OCI-LY7 (cell line): ENCODE measurements around the gene CHPF2. TPM values are rescaled to one million over a fixed set of nuclear protein-coding genes. Genes with fewer than 3 reads are reported as not detected.

ENCODE experiments used
- BruUV-seq: library from RNA; stranded (reverse); fragments of 400-500 nt; replicated peaks from 2 replicates; lab custom pipeline; 2021; lab: Mats Ljungman, UMichigan
- CTCF ChIA-PET: fragments of 300-600 bp; sonication (Branson Sonifier 250); formaldehyde crosslinking; loops from one replicate; lab custom pipeline; 2022; ENCODE audit warnings: antibody characterized with exemption; ENCODE audit not compliant: unreplicated experiment; lab: Charles Lee
- POLR2A ChIA-PET: fragments of 300-600 bp; sonication (Branson Sonifier 250); formaldehyde crosslinking; loops from one replicate; lab custom pipeline; 2022; ENCODE audit warnings: antibody characterized with exemption; lab: Charles Lee
- DNase-seq: peaks from one replicate; pipeline ENCODE4 v3.0.0-alpha.2; 2015; ENCODE audit warnings: low spot score
- H2AFZ ChIP-seq: fragments of 200-600 bp; sonication (generic), shearing (Covaris generic); 2 replicates; pipeline ENCODE4 v1.6.1; 2014; ENCODE audit warnings: mild to moderate bottlenecking, antibody characterized with exemption, low read length, moderate library complexity
- H3K27ac ChIP-seq: fragments of 200-600 bp; sonication (generic); 2 replicates; pipeline ENCODE4 v1.5.1; 2014; ENCODE audit warnings: mixed run types, low read depth, mild to moderate bottlenecking, moderate library complexity, low read length, inconsistent platforms; ENCODE audit not compliant: poor library complexity, severe bottlenecking
- H3K36me3 ChIP-seq: fragments of 200-600 bp; sonication (generic); 2 replicates; pipeline ENCODE4 v1.6.1; 2014; ENCODE audit warnings: mild to moderate bottlenecking, antibody characterized with exemption, low read length, moderate library complexity, mixed read lengths; ENCODE audit not compliant: insufficient read depth
- H3K4me1 ChIP-seq: fragments of 200-600 bp; sonication (generic); 2 replicates; pipeline ENCODE4 v1.5.1; 2014; ENCODE audit warnings: mild to moderate bottlenecking, low read length; ENCODE audit not compliant: insufficient read depth, poor library complexity, severe bottlenecking
- H3K4me2 ChIP-seq: fragments of 200-600 bp; sonication (generic); 2 replicates; pipeline ENCODE4 v1.6.1; 2014; ENCODE audit warnings: mild to moderate bottlenecking, low read length
- H3K4me3 ChIP-seq: fragments of 200-600 bp; sonication (generic); 2 replicates; pipeline ENCODE4 v1.5.1; 2014; ENCODE audit warnings: mild to moderate bottlenecking, low read depth, low read length; ENCODE audit not compliant: poor library complexity, severe bottlenecking
- H3K79me2 ChIP-seq: fragments of 200-600 bp; sonication (generic); 2 replicates; pipeline ENCODE4 v1.6.1; 2016; ENCODE audit warnings: low read depth, mild to moderate bottlenecking, low read length, moderate library complexity, mixed read lengths; ENCODE audit not compliant: insufficient read depth
- H3K9me2 ChIP-seq: fragments of 200-600 bp; sonication (generic); 2 replicates; pipeline ENCODE4 v1.6.1; 2016; ENCODE audit warnings: mild to moderate bottlenecking, low read length, mixed read lengths; ENCODE audit not compliant: insufficient read depth
- H3K9me3 ChIP-seq: fragments of 200-600 bp; sonication (generic); 2 replicates; pipeline ENCODE4 v1.6.1; 2014; ENCODE audit warnings: mild to moderate bottlenecking, mixed run types, low read length, mixed read lengths
- H4K20me1 ChIP-seq: fragments of 200-600 bp; sonication (generic); 2 replicates; pipeline ENCODE4 v1.6.1; 2014; ENCODE audit warnings: mild to moderate bottlenecking, antibody characterized with exemption, low read length, moderate library complexity, mixed read lengths; ENCODE audit not compliant: insufficient read depth
- EZH2phosphoT487 ChIP-seq: fragments of 200-600 bp; sonication (generic); IDR thresholded peaks from 2 replicates; pipeline ENCODE4 v1.6.1; 2018; ENCODE audit warnings: low read depth, borderline replicate concordance, mild to moderate bottlenecking, mixed run types, antibody characterized with exemption, low read length, moderate library complexity, mixed read lengths
- intact Hi-C: fragments of 100-400 bp; cut with micrococcal nuclease; formaldehyde crosslinking; loops from one replicate; pipeline ENCODE4 v1.10.0; 2022; ENCODE audit not compliant: unreplicated experiment
- total RNA-seq, 2 experiments: library from RNA; depleted of rRNA in 1 of 2; stranded (reverse); fragments of >200 nt in 1 of 2; shearing (Covaris generic) in 1 of 2; gene quantifications; 2 replicates each; pipeline ENCODE4 v1.2.3, GENCODE V29; 2014 to 2022
- TF ChIP-seq, protein P1 (sequence below): fragments of 200-600 bp; sonication (generic); conservative IDR thresholded peaks from 2 replicates; pipeline ENCODE4 v1.5.1; 2014; ENCODE audit warnings: mild to moderate bottlenecking, antibody characterized with exemption, low read length, moderate library complexity, mixed read lengths

CHPF2 gene
- total RNA-seq, 2 experiments from 2014 or later = 27.0 to 29.8 TPM

DNA sequence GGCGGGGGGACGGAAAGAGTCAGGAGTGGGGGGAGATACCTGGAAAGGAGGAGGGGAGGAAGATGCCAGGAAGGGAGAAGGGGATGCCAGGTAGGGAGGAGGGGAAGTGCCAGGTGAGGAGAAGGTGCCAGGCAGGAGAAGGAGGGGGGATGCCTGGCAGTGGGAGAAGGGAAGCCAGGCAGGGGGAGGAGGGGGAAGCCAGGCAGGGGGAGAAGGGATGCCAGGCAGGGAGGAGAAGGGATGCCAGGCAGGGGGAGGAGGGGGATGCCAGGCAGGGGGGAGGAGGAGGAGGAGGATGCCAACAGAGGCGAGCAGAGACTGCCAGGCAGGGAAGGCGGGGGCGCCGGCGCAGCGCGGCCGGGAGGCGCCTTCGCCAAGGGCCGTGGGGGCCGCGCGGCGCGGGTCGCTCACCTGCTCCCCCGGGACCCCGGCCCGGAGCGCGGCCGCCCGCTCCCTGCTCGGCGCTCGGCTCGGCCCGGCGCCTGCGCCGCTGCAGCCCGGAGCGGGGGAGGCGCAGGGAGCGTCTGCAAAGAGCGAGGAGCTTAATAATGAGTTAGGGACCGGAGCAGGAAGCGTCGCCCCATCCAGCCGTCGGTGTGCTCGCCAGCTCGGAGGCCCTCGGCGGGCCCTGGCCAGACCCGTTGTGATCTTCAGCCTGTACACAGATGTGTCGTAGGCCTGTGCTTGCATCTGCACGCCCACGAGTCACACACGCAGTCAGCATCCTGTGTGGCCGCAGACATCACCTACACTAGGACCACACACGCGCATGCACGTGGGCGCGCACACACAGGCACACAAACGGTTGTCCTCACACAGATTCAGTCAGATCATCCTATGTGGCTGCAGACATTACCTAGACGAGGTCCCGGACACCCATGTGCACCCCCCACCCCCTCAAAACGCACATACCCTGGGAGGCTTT lies 44.6 kb downstream of the CHPF2 start:
- Histone ChIP-seq H3K79me2 (no peaks in the 10 kb centered on the region), H3K9me2 (no peaks in the 10 kb centered on the region), H2AFZ (no peak overlapping the region), H3K4me1 (peaks cover 6% of the 10 kb centered on the region), H3K9me3 (no peaks in the 10 kb centered on the region), H3K36me3 (no peaks in the 10 kb centered on the region), H3K4me2 (peak overlapping the region; percentile 61), H3K4me3 (peak overlapping the region; percentile 51), H4K20me1 (no peaks in the 10 kb centered on the region), H3K27ac (no peak overlapping the region)
- BruUV-seq = no TSS peak
- intact Hi-C loops = no loop called here
- POLR2A ChIA-PET = no interaction called here
- TF ChIP-seq, protein P1, sequence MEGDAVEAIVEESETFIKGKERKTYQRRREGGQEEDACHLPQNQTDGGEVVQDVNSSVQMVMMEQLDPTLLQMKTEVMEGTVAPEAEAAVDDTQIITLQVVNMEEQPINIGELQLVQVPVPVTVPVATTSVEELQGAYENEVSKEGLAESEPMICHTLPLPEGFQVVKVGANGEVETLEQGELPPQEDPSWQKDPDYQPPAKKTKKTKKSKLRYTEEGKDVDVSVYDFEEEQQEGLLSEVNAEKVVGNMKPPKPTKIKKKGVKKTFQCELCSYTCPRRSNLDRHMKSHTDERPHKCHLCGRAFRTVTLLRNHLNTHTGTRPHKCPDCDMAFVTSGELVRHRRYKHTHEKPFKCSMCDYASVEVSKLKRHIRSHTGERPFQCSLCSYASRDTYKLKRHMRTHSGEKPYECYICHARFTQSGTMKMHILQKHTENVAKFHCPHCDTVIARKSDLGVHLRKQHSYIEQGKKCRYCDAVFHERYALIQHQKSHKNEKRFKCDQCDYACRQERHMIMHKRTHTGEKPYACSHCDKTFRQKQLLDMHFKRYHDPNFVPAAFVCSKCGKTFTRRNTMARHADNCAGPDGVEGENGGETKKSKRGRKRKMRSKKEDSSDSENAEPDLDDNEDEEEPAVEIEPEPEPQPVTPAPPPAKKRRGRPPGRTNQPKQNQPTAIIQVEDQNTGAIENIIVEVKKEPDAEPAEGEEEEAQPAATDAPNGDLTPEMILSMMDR = no peak
- no peak for TF ChIP-seq EZH2phosphoT487
- peak; percentile 70 for DNase-seq
- CTCF ChIA-PET = no interaction called here

DNA sequence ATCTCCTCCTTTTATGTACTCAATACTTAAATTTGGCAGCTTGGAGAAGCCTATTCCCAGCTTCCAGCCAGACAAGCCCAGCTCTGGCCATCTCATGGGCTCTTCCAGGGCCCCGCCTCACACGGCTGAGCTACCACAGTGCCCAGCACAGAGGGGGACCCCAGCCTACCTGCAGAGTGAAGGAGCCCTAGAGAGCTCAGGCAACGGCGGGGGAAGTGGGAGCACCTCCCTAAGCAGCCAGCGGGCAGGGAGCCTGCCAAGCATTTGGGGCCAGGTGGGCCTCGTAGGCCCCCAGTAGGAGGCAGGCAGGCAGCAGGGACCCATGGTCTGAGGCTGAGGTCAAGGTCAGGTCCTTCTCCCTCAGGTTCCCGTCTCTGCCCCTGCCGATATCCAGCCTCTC lies 45.3 kb downstream of the CHPF2 start:
- ChIA-PET POLR2A (no interaction called here), CTCF (no interaction called here)
- Histone ChIP-seq H3K4me3 (no peak overlapping the region), H3K4me1 (peaks cover 4% of the 10 kb centered on the region), H3K9me3 (no peaks in the 10 kb centered on the region), H3K9me2 (no peaks in the 10 kb centered on the region), H3K27ac (no peak overlapping the region), H3K36me3 (no peaks in the 10 kb centered on the region), H3K4me2 (peak overlapping the region; percentile 61; the same call in 1 of the 2 replicates), H2AFZ (no peak overlapping the region), H3K79me2 (no peaks in the 10 kb centered on the region), H4K20me1 (no peaks in the 10 kb centered on the region)
- BruUV-seq = no TSS peak
- intact Hi-C loops = no loop called here
- no peak for TF ChIP-seq EZH2phosphoT487
- TF ChIP-seq, protein P1 = no peak
- DNase-seq = no peak

DNA sequence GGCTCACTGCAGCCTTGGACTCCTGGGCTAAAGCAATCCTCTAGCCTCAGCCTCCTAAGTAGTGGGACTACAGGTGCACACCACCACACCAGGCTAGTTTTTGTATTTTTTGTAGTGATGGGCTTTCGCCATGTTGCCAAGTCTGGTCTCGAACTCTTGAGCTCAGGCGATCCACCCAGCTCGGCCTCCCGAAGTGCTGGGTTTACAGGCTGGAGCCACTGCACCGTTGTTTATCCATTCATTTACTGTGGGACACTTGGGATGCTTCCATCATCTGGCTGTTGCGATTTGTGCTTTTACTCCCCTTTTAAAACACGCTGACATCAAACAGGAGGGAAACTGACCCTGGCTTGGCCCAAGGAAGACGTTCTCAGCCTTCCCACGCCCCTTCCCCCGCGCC lies 46.7 kb downstream of the CHPF2 start:
- Histone ChIP-seq H3K4me1 (peaks cover 4% of the 10 kb centered on the region), H3K79me2 (no peaks in the 10 kb centered on the region), H3K27ac (no peak overlapping the region), H3K4me3 (no peak overlapping the region), H3K9me3 (no peaks in the 10 kb centered on the region), H3K36me3 (no peaks in the 10 kb centered on the region), H3K9me2 (no peaks in the 10 kb centered on the region), H3K4me2 (no peak overlapping the region), H4K20me1 (no peaks in the 10 kb centered on the region), H2AFZ (no peak overlapping the region)
- POLR2A ChIA-PET = no interaction called here
- no peak for TF ChIP-seq EZH2phosphoT487
- TF ChIP-seq, protein P1 = no peak
- intact Hi-C loops = no loop called here
- no peak for DNase-seq
- CTCF ChIA-PET = no interaction called here
- no TSS peak for BruUV-seq
